HepG2 (cell line): ENCODE data around the gene GCHFR. TPM values are rescaled to one million over a fixed set of nuclear protein-coding genes. Genes with fewer than 3 reads are reported as not detected.

Experiments used
- ARNT ChIP-seq: fragments of 450-650 bp; IDR thresholded peaks from 2 replicates; pipeline ENCODE4 v1.6.1; 2017
- CCAR2 ChIP-seq: fragments of 200-400 bp; formaldehyde crosslinking; optimal IDR thresholded peaks from 2 replicates; pipeline ENCODE3; 2018; ENCODE audit warnings: low read depth, mild to moderate bottlenecking, low read length, moderate library complexity
- CCDC6 ChIP-seq: sonication (generic); formaldehyde crosslinking; IDR thresholded peaks from 2 replicates; pipeline ENCODE4 v1.8.1; 2022; ENCODE audit warnings: mild to moderate bottlenecking, missing genetic modification reagents, moderate library complexity
- CEBPB ChIP-seq: IDR thresholded peaks from 2 replicates; pipeline ENCODE4 v1.6.1; 2011; ENCODE audit warnings: low read depth, low read length, improper control_type of control experiment, borderline replicate concordance
- CHD4 ChIP-seq: fragments of 200-600 bp; sonication (generic); IDR thresholded peaks from 2 replicates; pipeline ENCODE4 v1.7.0; 2017; ENCODE audit warnings: mild to moderate bottlenecking, low read length, borderline replicate concordance
- E2F2 ChIP-seq: sonication (generic); formaldehyde crosslinking; IDR thresholded peaks from 2 replicates; pipeline ENCODE4 v1.4.0; 2020; ENCODE audit warnings: missing genetic modification reagents, borderline replicate concordance
- GTF2F1 ChIP-seq: fragments of 150-350 bp; IDR thresholded peaks from 2 replicates; pipeline ENCODE4 v1.6.1; 2014; ENCODE audit warnings: low read length
- HCFC1 ChIP-seq: fragments of 150-350 bp; IDR thresholded peaks from 2 replicates; pipeline ENCODE4 v1.6.1; 2014; ENCODE audit warnings: low read depth, low read length
- KDM1A ChIP-seq: IDR thresholded peaks from 2 replicates; pipeline ENCODE4 v1.6.1; 2016; ENCODE audit warnings: missing compliant biosample characterization
- MAFF ChIP-seq: IDR thresholded peaks from 2 replicates; pipeline ENCODE4 v1.6.1; 2011; ENCODE audit warnings: low read depth, low read length, improper control_type of control experiment
- MED8 ChIP-seq: sonication (generic); formaldehyde crosslinking; IDR thresholded peaks from 2 replicates; pipeline ENCODE4 v1.8.1; 2023; ENCODE audit warnings: mild to moderate bottlenecking, missing genetic modification reagents; ENCODE audit not compliant: insufficient replicate concordance
- RBAK ChIP-seq: sonication (generic); formaldehyde crosslinking; IDR thresholded peaks from 2 replicates; pipeline ENCODE4 v1.5.1; 2020; ENCODE audit warnings: mild to moderate bottlenecking, missing genetic modification reagents
- RCOR2 ChIP-seq: IDR thresholded peaks from 2 replicates; pipeline ENCODE4 v1.6.1; 2016; ENCODE audit warnings: missing biosample characterization, missing genetic modification reagents
- SPEN ChIP-seq: sonication (generic); formaldehyde crosslinking; IDR thresholded peaks from 2 replicates; pipeline ENCODE4 v1.5.1; 2020; ENCODE audit warnings: low read depth, mild to moderate bottlenecking, missing genetic modification reagents
- WIZ ChIP-seq: sonication (generic); formaldehyde crosslinking; IDR thresholded peaks from 2 replicates; pipeline ENCODE4 v1.5.1; 2020; ENCODE audit warnings: mild to moderate bottlenecking, missing genetic modification reagents
- ZBTB42 ChIP-seq: sonication (generic); formaldehyde crosslinking; IDR thresholded peaks from 2 replicates; pipeline ENCODE4 v1.5.0; 2020; ENCODE audit warnings: mild to moderate bottlenecking, missing genetic modification reagents
- ZBTB46 ChIP-seq: sonication (generic); formaldehyde crosslinking; IDR thresholded peaks from 2 replicates; pipeline ENCODE4 v1.4.0; 2020; ENCODE audit warnings: mild to moderate bottlenecking, missing genetic modification reagents, borderline replicate concordance
- ZBTB7B ChIP-seq: sonication (generic); formaldehyde crosslinking; IDR thresholded peaks from 2 replicates; pipeline ENCODE4 v1.4.0; 2020; ENCODE audit warnings: missing genetic modification reagents
- ZFP37 ChIP-seq: sonication (generic); formaldehyde crosslinking; IDR thresholded peaks from 2 replicates; pipeline ENCODE4 v1.4.0; 2020; ENCODE audit warnings: missing genetic modification reagents, borderline replicate concordance
- ZMYM3 ChIP-seq: sonication (generic); formaldehyde crosslinking; IDR thresholded peaks from 2 replicates; pipeline ENCODE4 v1.5.1; 2020; ENCODE audit warnings: mild to moderate bottlenecking, missing genetic modification reagents
- ZNF20 ChIP-seq: sonication (generic); formaldehyde crosslinking; IDR thresholded peaks from 2 replicates; pipeline ENCODE4 v1.4.0; 2020; ENCODE audit warnings: mild to moderate bottlenecking, moderate library complexity, missing genetic modification reagents
- ZNF253 ChIP-seq: sonication (generic); formaldehyde crosslinking; IDR thresholded peaks from 2 replicates; pipeline ENCODE4 v1.8.0; 2022; ENCODE audit warnings: mild to moderate bottlenecking, missing genetic modification reagents, borderline replicate concordance
- ZNF547 ChIP-seq: sonication (generic); formaldehyde crosslinking; IDR thresholded peaks from 2 replicates; pipeline ENCODE4 v1.5.1; 2020; ENCODE audit warnings: mild to moderate bottlenecking, missing genetic modification reagents
- ZNF567 ChIP-seq: sonication (generic); formaldehyde crosslinking; IDR thresholded peaks from 2 replicates; pipeline ENCODE4 v1.8.1; 2023; ENCODE audit warnings: mild to moderate bottlenecking, missing genetic modification reagents, borderline replicate concordance
- ZNF607 ChIP-seq: sonication (generic); formaldehyde crosslinking; IDR thresholded peaks from 2 replicates; pipeline ENCODE4 v1.5.1; 2020; ENCODE audit warnings: missing genetic modification reagents, mild to moderate bottlenecking, borderline replicate concordance
- ZNF629 ChIP-seq: sonication (generic); formaldehyde crosslinking; conservative IDR thresholded peaks from 2 replicates; pipeline ENCODE4 v1.5.0; 2020; ENCODE audit warnings: missing genetic modification reagents
- ZNF773 ChIP-seq: sonication (generic); formaldehyde crosslinking; IDR thresholded peaks from 2 replicates; pipeline ENCODE4 v1.4.0; 2020; ENCODE audit warnings: missing genetic modification reagents, borderline replicate concordance
- ZNF776 ChIP-seq: sonication (generic); formaldehyde crosslinking; IDR thresholded peaks from 2 replicates; pipeline ENCODE4 v1.4.0; 2020; ENCODE audit warnings: mild to moderate bottlenecking, missing genetic modification reagents
- ZNF879 ChIP-seq: sonication (generic); formaldehyde crosslinking; IDR thresholded peaks from 2 replicates; pipeline ENCODE4 v1.8.1; 2023; ENCODE audit warnings: missing genetic modification reagents
- polyA plus RNA-seq, 8 experiments: library from polyadenylated mRNA; depleted of rRNA in 3 of 8; stranded (reverse) in 7 of 8; unstranded in 1 of 8; fragments of >200 nt; fragmentation: Illumina TruSeq in 4 of 8; extraction: Trizol in 4 of 8; gene quantifications; 2 replicates each; pipeline versions ENCODE4 v1.2.1 to v1.2.3, GENCODE V29; 2011 to 2016; ENCODE audit warnings: low read depth in 4 of 8, missing spikeins in 1 of 8, mixed read lengths in 1 of 8; ENCODE audit not compliant: insufficient read depth in 1 of 8
- total RNA-seq, 5 experiments: library from RNA; depleted of rRNA; stranded (reverse); fragments of >200 nt; fragmentation: Illumina TruSeq; extraction: Trizol; gene quantifications; 2 replicates each; pipeline ENCODE4 v1.2.3, GENCODE V29; 2016; ENCODE audit warnings: low read depth in 1 of 5

GCHFR gene
- total and polyA plus RNA-seq, 2 of the 13 experiments (the other 11 are each of a cell fraction or from before 2014, with no cell fraction given): 51.5 to 92.4 TPM

GRCh38 chr15:40807888-40808461 lies 44.1 kb downstream of the GCHFR start (continued):
- TF ChIP-seq ZNF629 (CRISPR knock-in tag): peak; percentile 95
- no peak for TF ChIP-seq ZNF879
- no peak for TF ChIP-seq WIZ (CRISPR knock-in tag)
- TF ChIP-seq ZMYM3 (CRISPR knock-in tag): peak; percentile 83
- TF ChIP-seq ZNF607 (CRISPR knock-in tag): peak; percentile 38; the same call in 1 of the 2 replicates
- no peak for TF ChIP-seq ARNT
- TF ChIP-seq CCAR2: no peak
- TF ChIP-seq ZNF773 (CRISPR knock-in tag): 0 out of 2 replicates have a peak, but pooled peaks have one; percentile 2
- TF ChIP-seq GTF2F1: no peak
- TF ChIP-seq ZFP37 (CRISPR knock-in tag): 0 out of 2 replicates have a peak, but pooled peaks have one; percentile 2
- no peak for TF ChIP-seq ZBTB7B (CRISPR knock-in tag)
- peak; percentile 55; the same call in 1 of the 2 replicates for TF ChIP-seq E2F2
- TF ChIP-seq SPEN (CRISPR knock-in tag): no peak
- TF ChIP-seq ZNF567 (CRISPR knock-in tag): no peak
- peak; percentile 82; the same call in 1 of the 2 replicates for TF ChIP-seq CHD4
- TF ChIP-seq ZNF20 (CRISPR knock-in tag): 0 out of 2 replicates have a peak, but pooled peaks have one; percentile 26
- no peak for TF ChIP-seq CEBPB
- peak; percentile 36; the same call in 1 of the 2 replicates for TF ChIP-seq KDM1A
- no peak for TF ChIP-seq MAFF
- 0 out of 2 replicates have a peak, but pooled peaks have one; percentile 19 for TF ChIP-seq ZBTB46
- peak; percentile 47; the same call in 1 of the 2 replicates for TF ChIP-seq RCOR2 (CRISPR knock-in tag)
- TF ChIP-seq CCDC6: no peak
- peak; percentile 32 for TF ChIP-seq MED8 (CRISPR knock-in tag)
- TF ChIP-seq ZNF253: 0 out of 2 replicates have a peak, but pooled peaks have one; percentile 37
- TF ChIP-seq ZNF776: peak; percentile 13; the same call in 1 of the 2 replicates
- no peak for TF ChIP-seq ZBTB42 (CRISPR knock-in tag)
- TF ChIP-seq HCFC1: no peak
- no peak for TF ChIP-seq ZNF547 (CRISPR knock-in tag)
- no peak for TF ChIP-seq RBAK (CRISPR knock-in tag)
